Measurements from ENCODE around the gene ZNF469. TPM values are rescaled to one million over a fixed set of nuclear protein-coding genes. Genes with fewer than 3 reads are reported as not detected.

Gene ZNF469
- total and polyA plus RNA-seq, 11 donors: 0.48 to 2.8 (median 1.00) TPM

- Histone ChIP-seq H3K27me3 (peaks cover 0 to 7% (median 0%) of the 10 kb centered on the region in 9 donors), H3K36me3 (no peaks in the 10 kb centered on the region), H3K9me3 (no peaks in the 10 kb centered on the region), H3K4me3 (no peak overlapping the region), H3K4me1 (no peaks in the 10 kb centered on the region), H3K27ac (no peak overlapping the region)
- DNase-seq: no peak
- ATAC-seq: no peak
- intact Hi-C loops (cut with DNase I): no loop called here
- no peak for TF ChIP-seq CTCF (IDR thresholded peaks at IDR 0.05)
- no peak for TF ChIP-seq POLR2A (IDR thresholded peaks at IDR 0.05)
- 86 to 91% (median 89%) methylated on average over 7 to 34 of the region's 34 CpGs for WGBS, 4 donors
These were observed 32.0 kb downstream of the ZNF469 start for GRCh38 chr16:88414521-88415380.

- no peak for ATAC-seq
- no peak for DNase-seq
- intact Hi-C loops (cut with DNase I): no loop called here
- Histone ChIP-seq H3K4me1 (no peaks in the 10 kb centered on the region), H3K4me3 (no peak overlapping the region), H3K9me3 (no peaks in the 10 kb centered on the region), H3K36me3 (no peaks in the 10 kb centered on the region), H3K27ac (no peak overlapping the region), H3K27me3 (peaks cover 0 to 7% (median 0%) of the 10 kb centered on the region in 9 donors)
- WGBS, 4 donors: 61 to 82% (median 81%) methylated on average over 5 of the region's 5 CpGs; no CpG with 5 or more reads in 1 of the 4 donors
- TF ChIP-seq POLR2A (IDR thresholded peaks at IDR 0.05) (no peak), CTCF (IDR thresholded peaks at IDR 0.05) (no peak)
These were observed 32.6 kb downstream of the ZNF469 start for GRCh38 chr16:88415381-88415705.

- ATAC-seq (no peak), DNase-seq (no peak)
- peaks cover 0 to 7% (median 0%) of the 10 kb centered on the region in 9 donors for H3K27me3 ChIP-seq
- H3K36me3 ChIP-seq: no peaks in the 10 kb centered on the region
- H3K4me1 ChIP-seq: no peaks in the 10 kb centered on the region
- intact Hi-C loops (cut with DNase I): no loop called here
- H3K9me3 ChIP-seq: no peaks in the 10 kb centered on the region
- WGBS, 4 donors: 73 to 79% (median 78%) methylated on average over 23 to 29 of the region's 29 CpGs
- H3K27ac ChIP-seq: no peak overlapping the region
- TF ChIP-seq POLR2A (IDR thresholded peaks at IDR 0.05) (no peak), CTCF (IDR thresholded peaks at IDR 0.05) (no peak)
- no peak overlapping the region for H3K4me3 ChIP-seq
These were observed 33.1 kb downstream of the ZNF469 start for GRCh38 chr16:88415713-88416323.

- Histone ChIP-seq H3K9me3 (no peaks in the 10 kb centered on the region), H3K36me3 (no peaks in the 10 kb centered on the region), H3K27me3 (peaks cover 0 to 7% (median 0%) of the 10 kb centered on the region in 9 donors), H3K4me3 (no peak overlapping the region), H3K27ac (no peak overlapping the region), H3K4me1 (no peaks in the 10 kb centered on the region)
- ATAC-seq (no peak), DNase-seq (no peak)
- WGBS, 4 donors: 91 to 93% (median 92%) methylated on average over 14 to 17 of the region's 17 CpGs
- intact Hi-C loops (cut with DNase I): no loop called here
- TF ChIP-seq POLR2A (IDR thresholded peaks at IDR 0.05): no peak
- TF ChIP-seq CTCF (IDR thresholded peaks at IDR 0.05): no peak
These were observed 33.9 kb downstream of the ZNF469 start for GRCh38 chr16:88416686-88417085.

Measured in heart left ventricle (tissue), 16 donors.